ENCODE measurements around the gene POTEI.
"Not testable (repeated sequence)": the region's sequence is repeated elsewhere in the genome, so short reads cannot be mapped to it uniquely, and the experiment has no call there.

The POTEI gene

DNA sequence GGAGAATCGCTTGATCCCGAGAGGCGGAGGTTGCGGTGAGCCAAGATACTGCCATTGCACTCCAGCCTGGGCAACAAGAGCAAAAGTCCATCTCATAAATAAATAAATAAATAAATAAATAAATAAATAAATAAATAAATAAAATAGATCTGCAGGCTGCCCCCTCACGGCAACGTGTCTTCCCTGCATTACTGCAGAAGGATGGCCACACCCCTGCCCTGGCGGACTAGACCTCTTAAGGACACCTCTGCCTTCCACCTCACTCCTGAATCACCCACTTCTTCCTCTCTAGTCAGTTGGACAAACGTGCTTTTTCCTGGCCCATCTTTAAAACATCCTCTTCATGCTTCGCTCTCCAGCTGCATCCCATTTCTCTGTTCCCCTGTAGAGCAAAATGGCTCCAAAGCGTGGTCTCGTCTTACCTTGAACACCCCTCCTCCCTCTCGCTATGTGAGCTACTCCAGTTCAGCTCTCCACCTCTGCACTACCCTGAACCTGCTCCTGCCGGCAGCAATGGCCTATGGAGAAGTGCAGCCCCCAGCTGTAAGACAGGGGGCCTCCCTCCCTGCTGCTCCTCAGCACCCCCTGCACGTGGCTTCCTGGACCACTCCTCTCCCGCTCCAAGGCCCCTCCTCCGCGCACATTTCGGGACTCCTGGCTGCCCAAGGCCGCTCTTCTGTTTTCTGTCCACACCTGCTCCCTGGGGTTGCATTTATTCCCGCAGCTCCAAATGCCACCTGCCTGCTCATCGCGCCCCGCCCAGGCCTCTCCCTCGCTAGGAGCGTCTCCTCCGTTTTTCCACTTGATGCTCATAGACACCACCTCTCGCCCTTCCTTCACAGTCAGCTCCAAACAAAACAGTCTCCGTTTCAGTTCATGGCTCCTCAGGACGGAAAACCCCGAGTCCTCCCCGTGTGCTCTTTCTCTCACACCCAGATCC is 1.9 kb upstream of the POTEI start:
- H3K4me3 ChIP-seq (ENCODE audit: low read depth, low read length); DNase-seq (ENCODE audit: low read depth): not testable (repeated sequence)

- not testable (repeated sequence) for H3K4me3 ChIP-seq (ENCODE audit: low read depth, low read length); DNase-seq (ENCODE audit: low read depth)
These were observed 18.1 kb downstream of the POTEI start for GRCh38 chr2:130491073-130491472.

- DNase-seq (ENCODE audit: low read depth) = not testable (repeated sequence)
These were observed 53.7 kb downstream of the POTEI start for GRCh38 chr2:130455413-130455812.

DNA sequence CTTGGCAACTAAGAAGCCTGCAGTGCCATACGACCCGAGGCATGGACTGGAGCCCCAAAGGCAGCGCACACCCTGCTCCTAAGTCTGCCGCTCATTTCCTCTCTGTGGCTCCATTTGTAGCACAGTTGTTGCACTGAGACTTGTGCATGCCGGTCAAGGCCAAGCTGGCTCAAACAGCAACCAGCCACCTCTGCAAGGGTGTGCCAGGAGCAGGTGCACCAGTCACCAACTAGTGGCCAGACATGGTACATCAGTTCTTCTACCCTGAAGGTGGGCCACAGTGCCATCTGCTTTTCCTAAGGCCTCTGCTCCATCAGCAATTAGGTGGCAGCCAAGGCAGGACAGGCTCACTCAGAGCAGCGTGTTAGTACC is 54.4 kb downstream of the POTEI start:
- H3K4me3 ChIP-seq (ENCODE audit: low read depth, low read length); DNase-seq (ENCODE audit: low read depth): not testable (repeated sequence)
- peak; percentile 8 for TF ChIP-seq CTCF (IDR thresholded peaks at IDR 0.05; ENCODE audit: low read depth, low read length)

More at GRCh38 chr2:130455413-130455812, 53.7 kb downstream of the POTEI start:
- H3K4me3 ChIP-seq (ENCODE audit: low read depth, low read length) = not testable (repeated sequence)

DNA sequence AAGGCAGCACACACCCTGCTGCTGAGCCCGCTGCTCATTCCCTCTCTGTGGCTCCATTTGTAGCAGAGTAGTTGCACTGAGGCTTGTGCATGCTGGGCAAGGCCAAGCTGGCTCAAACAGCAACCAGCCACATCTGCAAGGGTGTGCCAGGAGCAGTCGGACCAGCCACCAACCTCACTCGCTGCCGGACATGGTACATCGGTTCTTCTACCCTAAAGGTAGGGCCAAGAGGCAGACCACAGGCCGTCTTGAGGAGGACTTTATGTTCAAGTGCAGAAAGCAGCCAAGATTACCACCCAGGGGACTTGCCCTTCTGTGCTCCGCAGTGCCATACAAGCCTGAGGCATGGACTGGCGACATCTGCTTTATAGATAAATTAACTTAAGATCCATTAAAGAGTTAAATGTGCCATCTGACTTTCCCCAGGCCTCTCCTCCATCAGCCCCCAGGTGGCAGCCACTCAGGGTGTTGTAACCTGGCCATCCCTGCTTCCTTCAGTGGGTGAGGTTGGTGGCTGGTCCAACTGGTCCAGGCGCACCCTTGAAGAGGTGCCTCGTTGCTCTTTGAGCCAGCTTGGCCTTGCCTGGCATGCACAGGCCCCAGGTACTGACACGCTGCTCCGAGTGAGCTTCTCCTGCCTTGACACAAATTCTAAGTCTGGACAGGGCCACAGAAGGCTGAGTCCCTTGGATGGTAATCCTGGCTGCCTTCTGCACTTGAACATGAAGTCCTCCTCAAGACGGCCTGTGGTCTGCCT is 55.0 kb downstream of the POTEI start:
- not testable (repeated sequence) for DNase-seq (ENCODE audit: low read depth); H3K4me3 ChIP-seq (ENCODE audit: low read depth, low read length)

DNA sequence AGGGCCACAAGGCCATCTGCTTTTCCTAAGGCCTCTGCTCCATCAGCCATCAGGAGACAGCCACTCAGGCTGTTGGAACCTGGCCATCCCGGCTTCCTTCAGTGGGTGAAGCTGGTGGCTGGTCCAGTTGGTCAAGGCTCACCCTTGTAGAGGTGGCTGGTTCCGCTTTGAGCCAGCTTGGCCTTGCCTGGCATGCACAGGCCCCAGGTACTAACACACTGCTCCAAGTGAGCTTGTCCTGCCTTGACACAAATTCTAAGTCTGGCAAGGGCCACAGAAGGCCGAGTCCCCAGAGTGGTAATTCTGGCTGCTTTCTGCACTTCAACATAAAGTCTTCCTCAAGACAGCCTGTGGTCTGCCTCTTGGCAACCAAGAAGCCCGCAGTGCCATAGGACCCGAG is 56.2 kb downstream of the POTEI start:
- H3K4me3 ChIP-seq (ENCODE audit: low read depth, low read length); DNase-seq (ENCODE audit: low read depth): not testable (repeated sequence)

DNA sequence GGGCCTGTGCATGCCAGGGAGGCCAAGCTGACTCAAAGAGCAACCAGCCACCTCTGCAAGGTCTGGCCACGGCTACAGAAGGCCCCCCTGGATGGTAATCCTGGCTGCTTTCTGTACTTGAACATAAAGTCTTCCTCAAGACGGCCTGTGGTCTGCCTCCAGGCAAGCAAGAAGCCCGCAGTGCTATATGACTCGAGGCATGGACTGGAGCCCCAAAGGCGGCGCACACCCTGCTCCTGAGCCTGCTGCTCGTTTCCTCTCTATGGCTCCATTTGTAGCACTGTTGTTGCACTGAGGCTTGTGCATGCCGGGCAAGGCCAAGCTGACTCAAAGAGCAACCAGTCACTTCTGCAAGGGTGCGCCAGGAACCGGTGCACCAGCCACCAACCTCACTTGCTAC is 57.3 kb downstream of the POTEI start:
- DNase-seq (ENCODE audit: low read depth); H3K4me3 ChIP-seq (ENCODE audit: low read depth, low read length): not testable (repeated sequence)

DNA sequence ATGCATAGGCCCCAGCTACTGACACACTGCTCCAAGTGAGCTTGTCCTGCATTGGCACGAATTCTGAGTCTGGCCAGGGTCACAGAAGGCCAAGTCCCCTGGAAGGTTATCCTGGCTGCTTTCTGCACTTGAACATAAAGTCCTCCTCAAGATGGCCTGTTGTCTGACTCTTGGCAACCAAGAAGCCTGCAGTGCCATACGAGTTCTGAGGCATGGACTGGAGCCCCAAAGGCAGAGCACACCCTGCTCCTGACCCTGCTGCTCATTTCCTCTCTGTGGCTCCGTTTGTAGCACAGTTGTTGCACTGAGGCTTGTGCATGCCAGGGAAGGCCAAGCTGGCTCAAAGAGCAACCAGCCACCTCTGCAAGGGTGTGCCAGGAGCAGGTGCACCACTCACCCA is 57.9 kb downstream of the POTEI start:
- not testable (repeated sequence) for H3K4me3 ChIP-seq (ENCODE audit: low read depth, low read length); DNase-seq (ENCODE audit: low read depth)

GRCh38 chr2:130450366-130450765 is 58.8 kb downstream of the POTEI start:
- not testable (repeated sequence) for DNase-seq (ENCODE audit: low read depth); H3K4me3 ChIP-seq (ENCODE audit: low read depth, low read length)

- not testable (repeated sequence) for H3K4me3 ChIP-seq (ENCODE audit: low read depth, low read length); DNase-seq (ENCODE audit: low read depth)
These were observed 81.5 kb downstream of the POTEI start for GRCh38 chr2:130427631-130428030.

GRCh38 chr2:130418845-130419244 is 90.3 kb downstream of the POTEI start:
- DNase-seq (ENCODE audit: low read depth); H3K4me3 ChIP-seq (ENCODE audit: low read depth, low read length): not testable (repeated sequence)

GRCh38 chr2:130416693-130417092 is 92.4 kb downstream of the POTEI start:
- not testable (repeated sequence) for H3K4me3 ChIP-seq (ENCODE audit: low read depth, low read length); DNase-seq (ENCODE audit: low read depth)

All from NB4 (cell line).